SK-N-SH (cell line): ENCODE measurements around the gene MEG3. TPM values are rescaled to one million over a fixed set of nuclear protein-coding genes. Genes with fewer than 3 reads are reported as not detected.

Source experiments
- CTCF ChIA-PET: fragments of 300-600, 350-600 bp; formaldehyde crosslinking; extraction: SDS; loops from one replicate; lab custom pipeline; 2021; lab: Yijun Ruan, JAX
- POLR2A ChIA-PET: fragments of 350-600 bp; sonication (Branson Sonifier 250); formaldehyde crosslinking; extraction: SDS; loops from one replicate; lab custom pipeline; 2020; ENCODE audit warnings: antibody characterized with exemption, inconsistent platforms; lab: Yijun Ruan, JAX
- DNase-seq: peaks from one replicate; pipeline ENCODE4 v3.0.0; 2012
- H2AFZ ChIP-seq: fragments of 200-600 bp; sonication (generic); 2 replicates; pipeline ENCODE4 v1.8.1; 2016; ENCODE audit warnings: antibody characterized with exemption, mild to moderate bottlenecking, low read depth
- H3F3A ChIP-seq: fragments of 200-600 bp; sonication (generic); replicated peaks from 2 replicates; pipeline ENCODE3; 2016; ENCODE audit warnings: antibody characterized with exemption, mild to moderate bottlenecking; ENCODE audit not compliant: insufficient read depth
- H3K27ac ChIP-seq, 2 experiments: fragments of 200-500 bp in 1 of 2; fragments of 200-600 bp in 1 of 2; sonication (Bioruptor generic) in 1 of 2; sonication (generic), shearing (Covaris generic) in 1 of 2; 2 replicates each; pipeline versions ENCODE4 v1.5.1 to v1.6.1; 2014 to 2016; ENCODE audit warnings: low read depth in 2 of 2, inconsistent platforms in 1 of 2, low read length in 1 of 2, mild to moderate bottlenecking in 1 of 2, mixed read lengths in 1 of 2
- H3K27me3 ChIP-seq: fragments of 200-600 bp; sonication (generic), shearing (Covaris generic); 2 replicates; pipeline ENCODE4 v1.6.1; 2016; ENCODE audit warnings: mixed run types; ENCODE audit not compliant: insufficient read depth
- H3K36me3 ChIP-seq, 2 experiments: fragments of 200-500 bp in 1 of 2; fragments of 200-600 bp in 1 of 2; sonication (Bioruptor generic) in 1 of 2; sonication (generic) in 1 of 2; replicated peaks in 1 of 2; 2 replicates each; pipeline versions ENCODE3 to v1.5.1; 2014 to 2016; ENCODE audit warnings: low read length in 1 of 2, mild to moderate bottlenecking in 1 of 2; ENCODE audit not compliant: insufficient read depth in 2 of 2, control insufficient read depth in 1 of 2
- H3K4me1 ChIP-seq, 2 experiments: fragments of 200-500 bp in 1 of 2; fragments of 200-600 bp in 1 of 2; sonication (Bioruptor generic) in 1 of 2; sonication (generic), shearing (Covaris generic) in 1 of 2; 2 replicates each; pipeline versions ENCODE4 v1.5.1 to v1.6.1; 2014 to 2016; ENCODE audit warnings: low read depth in 1 of 2, low read length in 1 of 2, mixed run types in 1 of 2; ENCODE audit not compliant: insufficient read depth in 2 of 2, control insufficient read depth in 1 of 2
- H3K4me2 ChIP-seq: fragments of 200-600 bp; sonication (generic), shearing (Covaris generic); 2 replicates; pipeline ENCODE4 v1.6.1; 2017; ENCODE audit warnings: mixed run types
- H3K4me3 ChIP-seq, 2 experiments: fragments of 200-500 bp in 1 of 2; fragments of 200-600 bp in 1 of 2; sonication (Bioruptor generic) in 1 of 2; sonication (generic), shearing (Covaris generic) in 1 of 2; 2 replicates each; pipeline versions ENCODE4 v1.5.1 to v1.8.1; 2014 to 2016; ENCODE audit warnings: low read depth in 2 of 2, inconsistent platforms in 1 of 2, low read length in 1 of 2, mild to moderate bottlenecking in 1 of 2, mixed read lengths in 1 of 2, moderate library complexity in 1 of 2
- H3K79me2 ChIP-seq: fragments of 200-600 bp; sonication (generic); 2 replicates; pipeline ENCODE4 v1.8.1; 2017; ENCODE audit warnings: mild to moderate bottlenecking; ENCODE audit not compliant: insufficient read depth
- H3K9ac ChIP-seq: fragments of 200-600 bp; sonication (generic); 2 replicates; pipeline ENCODE4 v1.6.1; 2017; ENCODE audit warnings: mixed run types
- H3K9me2 ChIP-seq: fragments of 200-600 bp; sonication (generic); 2 replicates; pipeline ENCODE4 v1.6.1; 2017; ENCODE audit warnings: mixed run types
- H3K9me3 ChIP-seq: fragments of 200-600 bp; sonication (generic); 2 replicates; pipeline ENCODE4 v1.6.1; 2017; ENCODE audit warnings: mixed run types, mild to moderate bottlenecking, moderate library complexity
- H4K20me1 ChIP-seq: fragments of 200-600 bp; sonication (generic); 2 replicates; pipeline ENCODE4 v1.6.1; 2017; ENCODE audit warnings: mild to moderate bottlenecking, mixed run types; ENCODE audit not compliant: insufficient read depth
- CHD2 ChIP-seq: fragments of 150-350 bp; IDR thresholded peaks from 2 replicates; pipeline ENCODE4 v1.6.1; 2018; ENCODE audit warnings: low read length; ENCODE audit not compliant: partially characterized antibody
- EZH2phosphoT487 ChIP-seq: fragments of 200-600 bp; sonication (generic); IDR thresholded peaks from 2 replicates; pipeline ENCODE4 v1.6.1; 2017; ENCODE audit warnings: low read depth, mixed run types, mild to moderate bottlenecking, antibody characterized with exemption, moderate library complexity, borderline replicate concordance
- FOSL2 ChIP-seq: IDR thresholded peaks from 2 replicates; pipeline ENCODE4 v1.4.0; 2012; ENCODE audit warnings: low read depth, mild to moderate bottlenecking, moderate library complexity, borderline replicate concordance
- FOXJ3 ChIP-seq: sonication (generic); formaldehyde crosslinking; IDR thresholded peaks from 2 replicates; pipeline ENCODE4 v1.5.1; 2020; ENCODE audit warnings: mild to moderate bottlenecking, missing genetic modification reagents
- FOXM1 ChIP-seq: IDR thresholded peaks from 2 replicates; pipeline ENCODE4 v1.4.0; 2012; ENCODE audit warnings: low read depth, mild to moderate bottlenecking
- MXI1 ChIP-seq: IDR thresholded peaks from 2 replicates; pipeline ENCODE4 v1.6.1; 2012; ENCODE audit warnings: mild to moderate bottlenecking, low read depth, low read length, improper control_type of control experiment
- NRF1 ChIP-seq: IDR thresholded peaks from 2 replicates; pipeline ENCODE4 v1.6.1; 2012; ENCODE audit warnings: low read depth, mild to moderate bottlenecking, low read length
- POLR2AphosphoS5 ChIP-seq: IDR thresholded peaks from 2 replicates; pipeline ENCODE4 v1.6.1; 2012; ENCODE audit warnings: low read depth, low read length
- RAD21 ChIP-seq: IDR thresholded peaks from 2 replicates; pipeline ENCODE4 v1.6.1; 2012; ENCODE audit warnings: mild to moderate bottlenecking, low read length
- RXRA ChIP-seq: IDR thresholded peaks from 2 replicates; pipeline ENCODE4 v1.4.0; 2012; ENCODE audit warnings: low read depth, mild to moderate bottlenecking, borderline replicate concordance
- SIN3A ChIP-seq: IDR thresholded peaks from 2 replicates; pipeline ENCODE4 v1.6.1; 2012; ENCODE audit warnings: low read depth, mild to moderate bottlenecking, low read length, moderate library complexity, borderline replicate concordance
- TAF1 ChIP-seq: IDR thresholded peaks from 2 replicates; pipeline ENCODE4 v1.6.1; 2012; ENCODE audit warnings: low read depth, mild to moderate bottlenecking, low read length, moderate library complexity, borderline replicate concordance
- TEAD4 ChIP-seq: IDR thresholded peaks from 2 replicates; pipeline ENCODE4 v1.4.0; 2012; ENCODE audit warnings: mild to moderate bottlenecking, borderline replicate concordance; ENCODE audit not compliant: insufficient read depth
- WGBS: methylation state at CpG from one replicate; pipeline ENCODE4 v1.1.6; 2017; ENCODE audit warnings: low lambda C conversion rate; 5-methylcytosine and 5-hydroxymethylcytosine counted together
- polyA plus RNA-seq, 3 experiments: library from polyadenylated mRNA; depleted of rRNA; stranded (reverse); fragments of >200 nt; gene quantifications; 2 replicates each; pipeline ENCODE4 v1.2.3, GENCODE V29; 2012
- TF ChIP-seq, protein P1 (sequence below): fragments of 150-350 bp; IDR thresholded peaks from 2 replicates; pipeline ENCODE4 v1.6.1; 2017; ENCODE audit warnings: antibody characterized with exemption, low read length, low read depth, borderline replicate concordance
- TF ChIP-seq, protein P2 (sequence below): IDR thresholded peaks from 2 replicates; pipeline ENCODE4 v1.4.0; 2012; ENCODE audit warnings: low read depth
- TF ChIP-seq, protein P3 (sequence below): IDR thresholded peaks from 2 replicates; pipeline ENCODE4 v1.4.0; 2012; ENCODE audit warnings: low read depth, borderline replicate concordance

MEG3 gene
- polyA plus RNA-seq, 1 of the 3 experiments (the other 2 are of a cell fraction): not detected

DNA sequence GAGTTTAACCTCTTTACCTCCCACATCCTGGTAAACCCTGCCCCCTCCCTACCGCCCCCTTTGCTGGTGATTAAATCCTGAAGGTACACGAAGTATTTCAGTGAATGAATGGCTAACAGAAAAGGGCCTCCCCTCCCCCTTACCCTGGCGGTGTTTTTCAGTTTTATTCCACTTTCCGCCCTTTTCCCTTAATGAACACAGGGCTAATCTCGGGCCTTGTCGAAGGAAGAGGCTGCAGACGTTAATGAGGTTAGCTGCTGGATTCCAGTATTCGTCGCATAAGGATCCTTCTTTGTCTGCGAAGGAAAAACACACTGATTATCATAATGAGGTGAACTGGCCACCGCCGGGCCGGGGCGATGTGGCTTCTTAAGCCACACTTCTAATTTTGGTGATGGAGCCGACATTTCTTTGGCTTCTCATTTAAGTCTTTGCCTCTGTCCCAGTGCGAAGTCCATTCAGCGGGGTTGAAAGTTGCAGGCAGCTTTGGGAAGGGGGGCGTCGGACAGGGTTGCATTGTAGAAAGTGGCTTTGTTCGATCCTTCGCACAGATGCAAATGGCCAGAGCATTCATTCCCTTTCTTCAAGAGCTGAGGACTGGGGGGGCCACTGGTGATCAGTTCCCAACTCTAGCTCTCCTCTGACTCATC, 6.5 kb downstream of the MEG3 start:
- Histone ChIP-seq H3K4me3 (no peak overlapping the region), H2AFZ (no peak overlapping the region), H3K4me1 (peaks cover 0 to 14% of the 10 kb centered on the region in 2 experiments; a peak in 1 of 4 replicates), H3F3A (no peaks in the 10 kb centered on the region), H3K4me2 (no peak overlapping the region), H3K79me2 (no peaks in the 10 kb centered on the region), H3K27me3 (no peaks in the 10 kb centered on the region), H3K27ac (no peak overlapping the region), H3K9ac (no peak overlapping the region), H3K9me3 (no peaks in the 10 kb centered on the region), H3K36me3 (no peaks in the 10 kb centered on the region), H4K20me1 (no peaks in the 10 kb centered on the region), H3K9me2 (no peaks in the 10 kb centered on the region)
- DNase-seq: no peak
- CTCF ChIA-PET: no interaction called here
- POLR2A ChIA-PET: no interaction called here
- 71% methylated on average over 21 of the region's 21 CpGs for WGBS
- TF ChIP-seq SIN3A: no peak
- TF ChIP-seq FOXJ3: no peak
- TF ChIP-seq POLR2AphosphoS5: no peak
- TF ChIP-seq TAF1: no peak
- no peak for TF ChIP-seq NRF1
- TF ChIP-seq MXI1: no peak
- no peak for TF ChIP-seq RXRA
- TF ChIP-seq EZH2phosphoT487: no peak
- TF ChIP-seq FOSL2: no peak
- TF ChIP-seq, protein P1, sequence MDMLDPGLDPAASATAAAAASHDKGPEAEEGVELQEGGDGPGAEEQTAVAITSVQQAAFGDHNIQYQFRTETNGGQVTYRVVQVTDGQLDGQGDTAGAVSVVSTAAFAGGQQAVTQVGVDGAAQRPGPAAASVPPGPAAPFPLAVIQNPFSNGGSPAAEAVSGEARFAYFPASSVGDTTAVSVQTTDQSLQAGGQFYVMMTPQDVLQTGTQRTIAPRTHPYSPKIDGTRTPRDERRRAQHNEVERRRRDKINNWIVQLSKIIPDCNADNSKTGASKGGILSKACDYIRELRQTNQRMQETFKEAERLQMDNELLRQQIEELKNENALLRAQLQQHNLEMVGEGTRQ: no peak
- TF ChIP-seq, protein P2, sequence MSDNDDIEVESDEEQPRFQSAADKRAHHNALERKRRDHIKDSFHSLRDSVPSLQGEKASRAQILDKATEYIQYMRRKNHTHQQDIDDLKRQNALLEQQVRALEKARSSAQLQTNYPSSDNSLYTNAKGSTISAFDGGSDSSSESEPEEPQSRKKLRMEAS: no peak
- no peak for TF ChIP-seq CHD2
- TF ChIP-seq, protein P3, sequence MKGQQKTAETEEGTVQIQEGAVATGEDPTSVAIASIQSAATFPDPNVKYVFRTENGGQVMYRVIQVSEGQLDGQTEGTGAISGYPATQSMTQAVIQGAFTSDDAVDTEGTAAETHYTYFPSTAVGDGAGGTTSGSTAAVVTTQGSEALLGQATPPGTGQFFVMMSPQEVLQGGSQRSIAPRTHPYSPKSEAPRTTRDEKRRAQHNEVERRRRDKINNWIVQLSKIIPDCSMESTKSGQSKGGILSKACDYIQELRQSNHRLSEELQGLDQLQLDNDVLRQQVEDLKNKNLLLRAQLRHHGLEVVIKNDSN: no peak
- no peak for TF ChIP-seq TEAD4
- no peak for TF ChIP-seq FOXM1
- TF ChIP-seq RAD21: no peak
